IPS-18c (cell line): Measurements from ENCODE around the gene URM1.
A peak's percentile ranks its signal among the peaks of the same experiment; 100 is the strongest.
"Not testable (repeated sequence)": the region's sequence is repeated elsewhere in the genome, so short reads cannot be mapped to it uniquely, and the experiment has no call there.

Source experiments
- H3K4me3 ChIP-seq: 2 replicates; pipeline ENCODE4 v1.7.0; 2013; ENCODE audit warnings: low read depth, mild to moderate bottlenecking, low read length, moderate library complexity; ENCODE audit not compliant: insufficient read depth
- H3K9me3 ChIP-seq: one replicate; pipeline ENCODE4 v1.6.1; 2013; ENCODE audit warnings: mild to moderate bottlenecking, low read length, moderate library complexity; ENCODE audit not compliant: control insufficient read depth, insufficient read depth

Gene URM1

GRCh38 chr9:128370752-128371629 is at the start of gene URM1:
TSS of gene URM1 (plus strand) at chr9:128371374. CDS start at chr9:128371381, 7 bp downstream.
- Histone ChIP-seq H3K4me3 (peak within 1 kb of the TSS; percentile 98), H3K9me3 (no peaks in the 10 kb centered on the region)

GRCh38 chr9:128321879-128322403 is 49.2 kb upstream of the URM1 start:
- no peaks in the 10 kb centered on the region for H3K9me3 ChIP-seq

DNA sequence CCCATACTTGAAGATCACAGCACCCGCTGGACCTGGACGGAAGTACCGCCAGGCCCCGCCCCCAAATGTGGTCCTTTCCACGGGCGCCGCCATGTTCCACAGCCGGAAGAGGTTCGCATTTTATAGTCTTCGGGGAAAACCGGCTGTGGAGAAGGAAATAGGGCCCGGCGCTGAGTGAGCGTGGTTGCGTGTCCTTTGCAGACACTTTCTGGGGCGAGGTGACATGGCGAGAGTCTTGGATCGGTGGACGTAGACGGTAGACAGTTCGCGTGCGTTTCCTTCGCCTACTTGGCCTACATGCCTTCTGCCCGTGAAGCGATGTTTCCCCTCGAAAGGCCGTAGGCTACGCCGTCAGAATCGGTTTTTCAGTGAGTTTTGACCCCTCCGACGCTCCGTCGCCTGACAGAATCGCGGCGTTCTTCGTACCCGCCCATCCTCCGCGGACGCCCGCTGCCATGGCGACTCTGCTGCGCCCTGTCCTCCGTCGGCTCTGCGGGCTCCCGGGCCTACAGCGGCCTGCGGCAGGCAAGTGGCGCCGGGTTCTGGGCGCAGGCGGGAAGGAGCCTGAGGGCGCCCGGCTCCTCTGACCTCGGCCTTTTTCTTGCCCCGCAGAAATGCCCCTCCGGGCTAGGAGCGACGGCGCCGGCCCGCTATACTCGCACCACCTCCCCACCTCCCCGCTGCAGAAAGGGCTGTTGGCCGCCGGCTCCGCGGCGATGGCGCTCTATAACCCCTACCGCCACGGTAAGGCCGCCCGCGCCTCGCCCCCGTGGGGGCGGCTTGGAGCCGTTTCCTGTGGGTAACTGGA is 48.6 kb upstream of the URM1 start, which contains the start of the genes COQ4 and TRUB2:
Gene COQ4, plus strand, starts transcription at position 436 of the 808 bp plus-strand sequence. Its CDS starts 20 bp downstream, at position 456.
Gene TRUB2, minus strand, starts transcription at position 44 of the 808 bp plus-strand sequence. Its CDS starts 39 bp downstream, at position 5.
- no peaks in the 10 kb centered on the region for H3K9me3 ChIP-seq
- H3K4me3 ChIP-seq, result peak within 1 kb of the TSS; percentile 86

More at GRCh38 chr9:128321879-128322403, 49.2 kb upstream of the URM1 start:
- H3K4me3 ChIP-seq, result peak overlapping the region; percentile 86

DNA sequence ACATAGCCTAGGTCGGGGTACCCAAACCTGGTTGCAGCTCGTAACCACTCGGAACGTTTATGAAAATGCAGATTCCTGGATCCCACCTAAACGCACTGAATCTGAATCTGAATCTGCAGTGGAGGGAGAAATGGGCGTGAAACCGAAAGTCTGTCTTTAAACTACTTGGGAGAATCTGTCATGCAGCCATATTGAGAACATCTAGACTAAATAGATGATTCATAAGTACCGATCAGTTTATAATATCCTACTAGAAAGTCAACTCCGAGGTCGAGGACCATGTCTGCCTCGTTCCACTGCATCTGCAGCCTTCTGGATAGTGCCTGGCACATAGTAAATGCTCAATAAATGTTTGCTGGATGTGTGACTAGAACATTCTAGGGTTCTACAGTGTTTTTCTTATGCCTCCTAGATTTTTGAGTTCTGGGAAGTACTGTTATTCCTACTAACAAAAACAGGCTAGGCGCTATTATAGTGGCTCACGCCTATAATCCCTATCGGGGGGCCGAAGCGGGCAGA is 47.9 kb upstream of the URM1 start:
- H3K4me3 ChIP-seq, result peak overlapping the region; percentile 86
- H3K9me3 ChIP-seq, result no peaks in the 10 kb centered on the region

GRCh38 chr9:128323791-128324190 is 47.4 kb upstream of the URM1 start:
- no peaks in the 10 kb centered on the region for H3K9me3 ChIP-seq
- H3K4me3 ChIP-seq, result peak overlapping the region; percentile 86

DNA sequence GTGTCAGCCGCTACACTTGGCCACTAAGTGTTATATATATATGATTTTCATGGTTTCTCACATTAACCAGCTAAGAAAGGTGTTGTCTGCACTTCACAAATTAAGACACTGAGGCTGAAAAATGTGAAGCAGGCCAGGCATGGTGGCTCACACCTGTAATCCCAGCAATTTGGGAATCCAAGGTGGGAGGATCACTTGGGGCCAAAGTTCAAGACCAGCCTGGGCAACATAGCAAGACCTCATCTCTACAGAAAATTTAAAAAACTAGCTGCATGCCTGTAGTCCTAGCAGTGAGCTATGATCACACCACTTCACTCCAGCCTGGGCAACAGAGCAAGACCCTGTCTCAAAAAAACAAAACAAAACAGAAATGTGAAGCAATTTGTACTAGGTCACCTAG is 46.8 kb upstream of the URM1 start:
- H3K9me3 ChIP-seq, result no peaks in the 10 kb centered on the region
- H3K4me3 ChIP-seq, result no peak overlapping the region

DNA sequence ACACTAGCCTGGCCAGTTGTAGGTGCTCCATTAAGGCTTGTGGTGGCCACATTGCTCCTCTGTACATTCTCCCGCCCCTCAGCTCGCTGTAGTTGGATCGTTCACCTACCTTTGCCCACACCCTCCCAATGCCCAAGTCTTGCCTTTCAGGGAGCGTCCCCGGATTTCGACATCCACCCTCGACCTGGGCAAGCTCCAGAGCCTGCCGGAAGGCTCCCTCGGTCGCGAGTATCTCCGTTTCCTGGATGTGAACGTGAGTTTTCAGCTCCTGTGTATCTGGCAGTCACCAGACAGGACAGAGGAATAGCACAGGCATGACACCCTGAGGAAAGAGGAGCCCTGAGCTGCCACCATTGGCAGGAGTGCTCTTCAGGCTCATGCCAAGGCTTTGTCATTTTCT is 45.5 kb upstream of the URM1 start:
- no peaks in the 10 kb centered on the region for H3K9me3 ChIP-seq
- H3K4me3 ChIP-seq, result no peak overlapping the region

DNA sequence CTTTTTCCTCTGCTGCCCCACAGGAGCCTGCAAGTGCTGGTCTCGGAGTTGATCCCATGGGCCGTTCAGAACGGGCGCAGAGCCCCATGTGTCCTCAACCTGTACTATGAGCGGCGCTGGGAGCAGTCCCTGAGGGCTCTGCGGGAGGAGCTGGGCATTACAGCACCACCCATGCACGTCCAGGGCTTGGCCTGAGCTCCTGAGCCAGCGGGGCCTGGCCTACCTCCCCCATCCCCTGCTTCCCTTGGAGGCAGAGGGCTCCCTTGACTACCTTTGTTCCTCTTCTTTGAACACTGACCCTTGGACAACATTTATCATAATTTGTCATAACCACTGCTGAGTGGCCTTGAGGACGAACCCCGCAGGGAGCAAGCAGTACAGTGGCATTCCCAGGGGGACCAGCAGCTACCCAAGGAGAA is 37.7 kb upstream of the URM1 start:
- no peaks in the 10 kb centered on the region for H3K9me3 ChIP-seq
- no peak overlapping the region for H3K4me3 ChIP-seq

GRCh38 chr9:128335161-128335560 is 36.0 kb upstream of the URM1 start:
- Histone ChIP-seq H3K4me3 (no peak overlapping the region), H3K9me3 (no peaks in the 10 kb centered on the region)

- Histone ChIP-seq H3K9me3 (no peaks in the 10 kb centered on the region), H3K4me3 (no peak overlapping the region)
Observed at GRCh38 chr9:128335914-128336313, 35.3 kb upstream of the URM1 start.

DNA sequence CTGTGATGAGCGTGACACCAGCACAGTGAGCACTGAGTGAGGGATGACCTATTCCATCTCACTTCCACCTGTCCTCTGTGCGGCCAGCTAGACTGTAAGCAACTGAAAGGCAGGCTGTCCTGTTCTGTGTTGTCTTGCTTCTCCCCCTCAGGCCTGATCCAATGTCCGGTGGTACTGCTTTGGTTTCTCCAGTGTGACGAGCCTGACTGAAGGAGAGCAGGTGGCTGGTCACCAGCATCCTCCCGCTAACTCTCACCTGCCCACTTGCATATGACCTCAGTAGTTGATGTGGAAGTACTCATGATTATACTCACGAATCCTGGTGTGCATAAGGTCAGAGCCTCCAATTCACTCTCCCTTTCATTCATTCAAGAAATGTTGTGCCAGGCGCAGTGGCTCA is 33.2 kb upstream of the URM1 start:
- no peaks in the 10 kb centered on the region for H3K9me3 ChIP-seq
- no peak overlapping the region for H3K4me3 ChIP-seq

- not testable (repeated sequence) for H3K4me3 ChIP-seq, H3K9me3 ChIP-seq
Observed at GRCh38 chr9:128338852-128339614, 32.1 kb upstream of the URM1 start.

DNA sequence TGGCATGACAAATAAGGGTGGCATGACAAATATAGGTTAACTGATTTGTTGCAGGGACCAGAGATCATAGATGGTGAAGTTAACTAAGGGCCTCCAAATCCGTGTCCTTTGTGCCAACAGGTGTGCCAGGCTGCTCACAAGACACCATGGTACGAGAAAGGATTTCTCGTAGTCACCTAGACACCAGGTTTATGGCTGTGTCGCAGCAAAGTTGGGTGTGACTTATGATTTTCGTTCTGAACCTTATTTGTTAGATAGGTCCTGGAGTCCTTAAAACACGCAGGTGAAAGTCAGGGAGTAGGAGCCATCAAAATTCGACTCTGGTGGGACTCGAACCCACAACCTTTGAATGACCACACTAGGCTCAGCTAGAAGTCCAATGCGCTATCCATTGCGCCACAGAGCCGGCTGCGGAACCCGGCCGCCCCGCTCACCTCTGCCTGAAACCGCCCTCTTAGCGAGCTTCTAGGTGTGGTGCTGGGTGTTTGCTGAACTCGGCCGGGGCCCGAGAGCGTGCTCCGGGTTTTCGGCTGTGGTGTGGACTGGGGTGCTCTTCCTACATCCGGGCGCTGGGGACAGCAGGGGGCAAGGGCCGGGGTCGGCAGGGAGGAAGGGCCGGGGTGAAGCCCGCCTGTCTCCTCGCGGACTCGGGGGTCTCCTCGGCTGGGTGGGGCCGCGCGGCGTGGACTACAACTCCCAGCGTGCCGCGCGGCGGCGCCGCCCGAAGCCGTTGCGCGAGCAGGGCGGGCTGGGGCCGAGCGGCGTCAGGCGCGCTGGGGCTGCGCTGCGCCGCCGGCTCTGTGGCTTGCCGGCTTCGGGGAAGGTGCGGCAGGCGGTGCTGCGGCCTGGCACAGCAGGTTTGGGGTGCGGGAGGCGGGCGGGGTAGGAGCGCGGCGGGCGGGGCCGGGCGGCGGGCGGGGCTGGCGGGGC is 31.1 kb upstream of the URM1 start, which contains the start of gene SLC27A4:
Gene SLC27A4, plus strand, starts transcription at position 767 of the 930 bp plus-strand sequence. CDS start 2,606 bp downstream, outside the sequence.
- no peaks in the 10 kb centered on the region for H3K9me3 ChIP-seq
- peak within 1 kb of the TSS; percentile 86 for H3K4me3 ChIP-seq

- H3K4me3 ChIP-seq, result peak overlapping the region; percentile 86
Observed at GRCh38 chr9:128340691-128341434, 30.3 kb upstream of the URM1 start.

GRCh38 chr9:128341435-128341849 is 29.7 kb upstream of the URM1 start:
- H3K9me3 ChIP-seq, result no peaks in the 10 kb centered on the region
- peak overlapping the region; percentile 86 for H3K4me3 ChIP-seq

More at GRCh38 chr9:128340691-128341434, 30.3 kb upstream of the URM1 start:
- H3K9me3 ChIP-seq, result no peaks in the 10 kb centered on the region
